Peyer's patch (tissue), 4 donors: ENCODE results near the gene AHDC1. TPM values are rescaled to one million over a fixed set of nuclear protein-coding genes. Genes with fewer than 3 reads are reported as not detected.
"Not testable (repeated sequence)": the region's sequence is repeated elsewhere in the genome, so short reads cannot be mapped to it uniquely, and the experiment has no call there.

Source experiments
- DNase-seq, 3 donors: peaks; one replicate each; pipeline ENCODE4 v3.0.0-alpha.2; 2017 to 2019
- H3K27ac ChIP-seq, 4 donors: fragments of 200-600 bp; sonication (generic); one replicate each; pipeline ENCODE4 v1.5.1; 2016 to 2019
- H3K27me3 ChIP-seq, 2 donors: fragments of 200-600 bp; sonication (generic); one replicate each; pipeline ENCODE4 v1.5.1; 2019
- H3K36me3 ChIP-seq, 3 donors: fragments of 200-600 bp; sonication (generic); one replicate each; pipeline ENCODE4 v1.5.1; 2016 to 2019
- H3K4me1 ChIP-seq, 4 donors: fragments of 200-600 bp; sonication (generic); one replicate each; pipeline ENCODE4 v1.5.1; 2016 to 2019
- H3K4me3 ChIP-seq, 4 donors: fragments of 200-600 bp; sonication (generic); 1 replicate in 3 of 4; 2 replicates in 1 of 4; pipeline ENCODE4 v1.5.1; 2016 to 2019; ENCODE audit warnings: mild to moderate bottlenecking in 1 of 4
- H3K9me3 ChIP-seq, 4 donors: fragments of 200-600 bp; sonication (generic); one replicate each; pipeline ENCODE4 v1.5.1; 2016 to 2019; ENCODE audit warnings: mild to moderate bottlenecking in 1 of 4
- POLR2A ChIP-seq, 2 donors: fragments of 450-650 bp; IDR thresholded peaks; one replicate each; pipeline ENCODE4 v1.5.1; 2017; ENCODE audit warnings: antibody characterized with exemption in 2 of 2, mild to moderate bottlenecking in 2 of 2, moderate library complexity in 2 of 2
- total RNA-seq, 4 donors: library from RNA; depleted of rRNA; stranded (reverse); fragments of >200 nt; gene quantifications; one replicate each; pipeline ENCODE4 v1.1.0, GENCODE V29; 2016
- TF ChIP-seq, protein P1 (sequence below), 6 experiments: fragments of 450-650 bp in 4 of 6; fragments of 200-600 bp in 2 of 6; sonication (generic) in 1 of 6; IDR thresholded peaks; one replicate each; pipeline ENCODE4 v1.5.1; 2017 to 2019; ENCODE audit warnings: antibody characterized with exemption in 6 of 6, mild to moderate bottlenecking in 3 of 6, moderate library complexity in 1 of 6

The AHDC1 gene
- total RNA-seq, 4 donors from 2014 or later, result 7.0 to 21.5 (median 12.0) TPM

GRCh38 chr1:27644369-27645070 is 40.6 kb upstream of the AHDC1 start:
- TF ChIP-seq, protein P1, sequence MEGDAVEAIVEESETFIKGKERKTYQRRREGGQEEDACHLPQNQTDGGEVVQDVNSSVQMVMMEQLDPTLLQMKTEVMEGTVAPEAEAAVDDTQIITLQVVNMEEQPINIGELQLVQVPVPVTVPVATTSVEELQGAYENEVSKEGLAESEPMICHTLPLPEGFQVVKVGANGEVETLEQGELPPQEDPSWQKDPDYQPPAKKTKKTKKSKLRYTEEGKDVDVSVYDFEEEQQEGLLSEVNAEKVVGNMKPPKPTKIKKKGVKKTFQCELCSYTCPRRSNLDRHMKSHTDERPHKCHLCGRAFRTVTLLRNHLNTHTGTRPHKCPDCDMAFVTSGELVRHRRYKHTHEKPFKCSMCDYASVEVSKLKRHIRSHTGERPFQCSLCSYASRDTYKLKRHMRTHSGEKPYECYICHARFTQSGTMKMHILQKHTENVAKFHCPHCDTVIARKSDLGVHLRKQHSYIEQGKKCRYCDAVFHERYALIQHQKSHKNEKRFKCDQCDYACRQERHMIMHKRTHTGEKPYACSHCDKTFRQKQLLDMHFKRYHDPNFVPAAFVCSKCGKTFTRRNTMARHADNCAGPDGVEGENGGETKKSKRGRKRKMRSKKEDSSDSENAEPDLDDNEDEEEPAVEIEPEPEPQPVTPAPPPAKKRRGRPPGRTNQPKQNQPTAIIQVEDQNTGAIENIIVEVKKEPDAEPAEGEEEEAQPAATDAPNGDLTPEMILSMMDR (IDR thresholded peaks at IDR 0.05), result no peak
- no peak for TF ChIP-seq POLR2A (IDR thresholded peaks at IDR 0.05)
- DNase-seq, result no peak
- Histone ChIP-seq H3K27me3 (no peaks in the 10 kb centered on the region), H3K9me3 (no peaks in the 10 kb centered on the region), H3K4me1 (peaks cover 0 to 9% (median 0%) of the 10 kb centered on the region in 4 donors), H3K36me3 (no peaks in the 10 kb centered on the region), H3K4me3 (no peak overlapping the region), H3K27ac (no peak overlapping the region)

DNA sequence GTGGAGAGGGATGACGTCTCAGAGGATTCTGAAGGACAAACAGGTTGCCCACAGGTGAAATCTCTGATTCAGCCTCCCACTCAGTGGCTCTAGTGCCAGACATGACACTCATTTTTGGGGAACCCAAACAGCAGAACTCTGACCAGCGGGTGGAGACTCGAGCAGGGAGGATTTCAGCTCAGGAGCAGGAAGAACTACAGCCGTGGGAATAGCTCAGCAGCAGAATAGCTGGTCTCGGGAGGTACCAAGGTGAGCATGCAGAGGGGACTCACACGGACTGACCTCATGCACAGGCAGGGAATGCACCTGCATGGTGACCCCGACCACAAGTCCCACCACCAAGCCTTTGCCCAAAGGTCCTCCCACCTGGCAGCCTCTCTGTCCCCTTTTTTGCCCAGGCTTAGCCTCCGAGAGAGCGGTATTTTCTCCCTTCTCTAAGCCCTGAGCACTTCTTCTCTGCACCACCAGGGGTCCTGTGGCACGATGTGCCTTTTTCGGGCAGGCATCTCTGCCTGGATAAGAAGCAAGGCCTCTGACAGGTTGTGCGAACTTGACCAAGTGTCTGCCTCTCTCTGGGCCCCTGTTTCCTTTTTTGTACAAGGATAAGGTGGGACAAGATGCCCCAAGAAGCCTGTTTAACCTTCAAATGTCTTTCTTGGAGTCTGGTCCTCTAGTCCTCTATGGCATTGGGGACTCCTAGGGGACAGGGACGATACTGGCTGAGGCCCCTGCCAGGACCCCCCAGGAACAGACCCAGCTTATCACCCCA is 39.8 kb upstream of the AHDC1 start:
- H3K36me3 ChIP-seq, result no peaks in the 10 kb centered on the region
- no peaks in the 10 kb centered on the region for H3K27me3 ChIP-seq
- peaks cover 0 to 9% (median 0%) of the 10 kb centered on the region in 4 donors for H3K4me1 ChIP-seq
- DNase-seq, result peak in 2 of 3 donors; percentile 67 to 84
- H3K27ac ChIP-seq, result no peak overlapping the region
- no peak for TF ChIP-seq POLR2A (IDR thresholded peaks at IDR 0.05)
- TF ChIP-seq, protein P1 (IDR thresholded peaks at IDR 0.05), result peak; percentile 72 to 83 (median 76)
- no peak overlapping the region for H3K4me3 ChIP-seq
- H3K9me3 ChIP-seq, result no peaks in the 10 kb centered on the region

GRCh38 chr1:27640514-27640913 is 36.6 kb upstream of the AHDC1 start:
- not testable (repeated sequence) for H3K36me3 ChIP-seq, H3K4me3 ChIP-seq, H3K4me1 ChIP-seq, H3K27me3 ChIP-seq, DNase-seq, H3K9me3 ChIP-seq, H3K27ac ChIP-seq

DNA sequence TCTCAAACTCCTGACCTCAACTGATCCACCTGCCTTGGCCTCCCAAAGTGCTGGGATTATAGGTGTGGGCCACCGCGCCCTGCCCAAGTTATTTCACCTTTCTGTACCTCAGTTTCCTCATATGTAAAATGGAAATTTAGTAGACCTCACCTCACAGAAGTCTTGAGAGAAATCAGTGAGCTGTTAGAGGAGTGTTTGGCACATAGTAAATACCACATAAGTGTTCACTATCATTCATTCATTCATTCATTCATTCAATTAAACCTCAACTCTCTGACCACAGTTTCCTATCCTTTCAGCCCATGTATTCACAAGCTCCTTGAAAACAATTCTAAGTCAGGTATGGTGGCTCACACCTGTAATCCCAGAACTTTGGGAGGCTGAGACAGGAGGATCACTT is 34.9 kb upstream of the AHDC1 start:
- no peak for DNase-seq
- Histone ChIP-seq H3K4me3 (no peak overlapping the region), H3K36me3 (no peaks in the 10 kb centered on the region), H3K27me3 (peaks cover 0 to 9% of the 10 kb centered on the region in 2 donors), H3K9me3 (no peaks in the 10 kb centered on the region), H3K4me1 (peaks cover 0 to 19% (median 6%) of the 10 kb centered on the region in 4 donors), H3K27ac (no peak overlapping the region)
- TF ChIP-seq, protein P1 (IDR thresholded peaks at IDR 0.05), result no peak
- no peak for TF ChIP-seq POLR2A (IDR thresholded peaks at IDR 0.05)

GRCh38 chr1:27638047-27638734 is 34.2 kb upstream of the AHDC1 start:
- Histone ChIP-seq H3K36me3 (no peaks in the 10 kb centered on the region), H3K27ac (no peak overlapping the region), H3K9me3 (no peaks in the 10 kb centered on the region), H3K27me3 (peaks cover 0 to 12% of the 10 kb centered on the region in 2 donors), H3K4me1 (peaks cover 0 to 21% (median 12%) of the 10 kb centered on the region in 4 donors), H3K4me3 (no peak overlapping the region)
- DNase-seq, result no peak
- no peak for TF ChIP-seq POLR2A (IDR thresholded peaks at IDR 0.05)
- TF ChIP-seq, protein P1 (IDR thresholded peaks at IDR 0.05), result no peak
